LNCaP clone FGC (cell line): ENCODE measurements around the gene PRAMEF6.
A peak's percentile ranks its signal among the peaks of the same experiment; 100 is the strongest.
"Not testable (repeated sequence)": the region's sequence is repeated elsewhere in the genome, so short reads cannot be mapped to it uniquely, and the experiment has no call there.

Experiments
- DNase-seq: peaks from one replicate; pipeline ENCODE4 v3.0.0-alpha.2; 2011; ENCODE audit warnings: low read depth
- H3K4me3 ChIP-seq: 2 replicates; pipeline ENCODE4 v1.5.1; 2011; ENCODE audit warnings: mild to moderate bottlenecking, low read depth, low read length, control low read depth
- TF ChIP-seq, protein P1 (sequence below): IDR thresholded peaks from 2 replicates; pipeline ENCODE4 v1.5.1; 2012; ENCODE audit warnings: mild to moderate bottlenecking; ENCODE audit not compliant: control insufficient read depth, insufficient read depth; ENCODE audit errors: extremely low read depth

The PRAMEF6 gene

DNA sequence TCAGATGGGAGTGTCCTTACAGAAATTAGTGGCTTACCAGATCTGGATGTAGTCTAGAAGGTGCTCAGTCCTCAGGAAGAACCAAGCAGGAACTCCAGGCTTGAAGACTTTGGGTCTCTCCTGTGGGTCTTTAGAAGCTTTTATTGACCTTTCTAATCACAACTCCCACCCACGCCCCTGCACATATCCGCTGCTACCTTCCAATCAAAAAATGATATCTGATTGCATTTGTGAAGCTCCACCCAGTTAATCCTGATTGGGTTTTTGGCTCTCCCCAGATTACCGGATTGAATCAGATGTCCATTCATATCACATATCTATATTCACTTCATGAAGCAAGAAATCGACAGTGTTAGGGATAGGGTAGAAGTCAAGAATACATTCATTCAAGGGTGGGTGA is at the start of gene PRAMEF6:
Gene PRAMEF6, minus strand, starts transcription at position 101 of the 400 bp plus-strand sequence. CDS start 5,062 bp downstream, outside the sequence.
- not testable (repeated sequence) for H3K4me3 ChIP-seq, DNase-seq

DNA sequence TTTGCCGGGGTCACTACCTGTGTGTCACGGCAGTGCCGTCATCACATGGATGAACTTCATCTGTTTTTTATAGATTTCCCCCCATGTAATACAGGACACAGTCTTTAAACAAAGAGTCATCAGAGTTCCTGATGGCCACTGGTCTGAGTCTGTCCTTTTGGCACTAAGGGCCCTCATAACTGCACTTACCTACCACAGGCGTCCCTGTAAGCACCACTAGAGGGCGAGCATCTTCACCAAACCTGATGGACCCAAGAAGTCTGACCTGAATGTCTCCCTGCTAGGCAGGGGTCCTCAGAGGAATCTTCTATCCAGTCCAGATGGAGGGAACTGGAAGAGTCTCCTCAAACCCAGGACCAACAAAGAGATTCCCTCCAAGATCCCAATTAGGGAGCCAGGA is 23.0 kb downstream of the PRAMEF6 start:
- H3K4me3 ChIP-seq, DNase-seq: not testable (repeated sequence)

DNA sequence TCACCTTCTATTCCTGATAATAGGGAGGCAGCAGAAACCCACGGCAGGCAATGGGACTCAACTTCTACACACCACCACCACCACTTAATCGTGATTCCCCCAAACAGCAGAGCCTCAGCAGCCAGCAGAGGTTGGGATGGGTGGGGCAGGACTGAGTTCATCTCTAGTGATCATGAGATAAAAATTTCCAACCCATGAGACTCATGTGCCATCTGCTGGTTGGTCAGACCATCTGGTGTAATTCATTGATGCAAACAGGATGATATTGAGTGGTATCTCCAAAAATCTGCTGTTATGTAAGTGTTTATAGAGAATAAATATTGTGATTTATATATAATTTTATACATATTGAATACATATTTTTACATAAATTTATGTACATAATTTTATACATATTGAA is 25.6 kb downstream of the PRAMEF6 start:
- not testable (repeated sequence) for DNase-seq, H3K4me3 ChIP-seq
- TF ChIP-seq, protein P1, sequence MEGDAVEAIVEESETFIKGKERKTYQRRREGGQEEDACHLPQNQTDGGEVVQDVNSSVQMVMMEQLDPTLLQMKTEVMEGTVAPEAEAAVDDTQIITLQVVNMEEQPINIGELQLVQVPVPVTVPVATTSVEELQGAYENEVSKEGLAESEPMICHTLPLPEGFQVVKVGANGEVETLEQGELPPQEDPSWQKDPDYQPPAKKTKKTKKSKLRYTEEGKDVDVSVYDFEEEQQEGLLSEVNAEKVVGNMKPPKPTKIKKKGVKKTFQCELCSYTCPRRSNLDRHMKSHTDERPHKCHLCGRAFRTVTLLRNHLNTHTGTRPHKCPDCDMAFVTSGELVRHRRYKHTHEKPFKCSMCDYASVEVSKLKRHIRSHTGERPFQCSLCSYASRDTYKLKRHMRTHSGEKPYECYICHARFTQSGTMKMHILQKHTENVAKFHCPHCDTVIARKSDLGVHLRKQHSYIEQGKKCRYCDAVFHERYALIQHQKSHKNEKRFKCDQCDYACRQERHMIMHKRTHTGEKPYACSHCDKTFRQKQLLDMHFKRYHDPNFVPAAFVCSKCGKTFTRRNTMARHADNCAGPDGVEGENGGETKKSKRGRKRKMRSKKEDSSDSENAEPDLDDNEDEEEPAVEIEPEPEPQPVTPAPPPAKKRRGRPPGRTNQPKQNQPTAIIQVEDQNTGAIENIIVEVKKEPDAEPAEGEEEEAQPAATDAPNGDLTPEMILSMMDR = 0 out of 2 replicates have a peak, but pooled peaks have one; percentile 10

DNA sequence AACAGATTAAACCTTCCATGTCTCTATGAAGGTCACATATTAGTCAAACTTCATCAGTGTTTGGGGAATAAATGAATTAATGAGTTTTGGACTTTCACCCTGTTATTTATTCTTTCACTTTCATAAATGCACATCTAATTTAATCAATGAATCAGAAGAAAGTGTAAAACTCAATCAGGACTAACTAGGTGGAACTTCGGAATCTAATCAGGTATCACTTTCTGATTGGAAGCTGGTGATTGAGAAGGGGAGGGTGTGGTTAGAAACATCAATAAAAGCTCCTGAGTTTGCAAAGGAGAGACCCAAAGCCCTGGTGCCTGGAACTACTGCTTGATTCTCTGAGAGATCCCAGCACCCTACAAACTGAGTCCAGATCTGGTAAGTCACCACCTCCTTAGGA is 31.1 kb downstream of the PRAMEF6 start, which contains the start of gene PRAMEF7:
Gene PRAMEF7, plus strand, starts transcription at position 301 of the 400 bp plus-strand sequence. CDS start 1,083 bp downstream, outside the sequence.
- DNase-seq, H3K4me3 ChIP-seq: not testable (repeated sequence)

DNA sequence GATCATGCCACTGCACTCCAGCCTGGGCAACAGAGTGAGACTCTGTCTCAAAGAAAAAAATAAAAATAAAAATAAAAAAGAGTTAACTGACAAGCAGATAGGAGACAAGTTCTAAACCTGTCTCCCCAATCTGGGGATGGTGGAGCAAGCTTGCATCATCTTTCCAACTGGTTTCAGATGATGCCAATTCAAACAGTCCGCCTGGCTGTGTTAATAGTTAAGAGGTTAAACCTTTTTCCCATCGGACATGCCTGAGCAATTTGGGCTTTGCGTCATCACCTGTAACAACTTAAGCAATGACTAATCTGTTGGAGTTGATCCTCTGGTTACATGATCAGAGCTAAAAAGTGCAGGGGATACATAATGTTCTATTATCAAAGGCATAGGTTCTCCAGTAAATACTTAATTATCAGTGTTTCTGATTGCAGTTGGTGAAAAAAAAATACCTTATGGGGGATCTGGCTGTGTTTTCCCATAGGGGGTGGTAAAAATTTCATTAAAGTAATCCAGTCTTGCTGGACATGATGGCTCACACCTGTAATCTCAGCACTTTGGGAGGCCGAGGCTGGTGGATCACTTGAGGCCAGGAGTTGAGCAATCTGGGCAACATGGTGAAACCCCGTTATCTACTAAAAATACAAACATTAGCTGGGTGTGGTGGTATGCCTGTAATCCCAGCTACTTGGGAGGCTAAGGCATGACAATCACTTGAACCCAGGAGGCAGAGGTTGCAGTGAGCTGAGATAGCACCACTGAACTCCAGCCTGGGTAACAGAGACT is 43.4 kb downstream of the PRAMEF6 start:
- not testable (repeated sequence) for DNase-seq, H3K4me3 ChIP-seq

DNA sequence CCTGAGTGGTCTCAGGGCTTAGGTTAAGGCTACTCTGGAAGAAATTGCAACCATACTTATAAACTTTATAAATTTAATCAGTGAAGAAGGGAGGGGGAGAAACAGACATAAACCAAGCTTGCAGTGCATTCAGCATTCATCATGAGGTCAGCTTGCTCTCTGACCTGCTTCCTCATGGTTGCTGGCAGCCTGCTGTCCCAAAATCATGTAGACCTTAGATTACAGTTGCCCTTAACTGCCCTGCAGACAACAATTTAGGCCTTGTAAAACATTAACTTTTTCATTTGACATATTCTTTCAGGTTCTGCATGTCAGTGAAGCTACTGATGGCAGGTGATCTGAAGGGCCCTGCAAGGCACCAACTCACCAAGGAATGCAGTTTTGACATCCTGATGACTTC is 48.2 kb downstream of the PRAMEF6 start:
- H3K4me3 ChIP-seq, DNase-seq: not testable (repeated sequence)

DNA sequence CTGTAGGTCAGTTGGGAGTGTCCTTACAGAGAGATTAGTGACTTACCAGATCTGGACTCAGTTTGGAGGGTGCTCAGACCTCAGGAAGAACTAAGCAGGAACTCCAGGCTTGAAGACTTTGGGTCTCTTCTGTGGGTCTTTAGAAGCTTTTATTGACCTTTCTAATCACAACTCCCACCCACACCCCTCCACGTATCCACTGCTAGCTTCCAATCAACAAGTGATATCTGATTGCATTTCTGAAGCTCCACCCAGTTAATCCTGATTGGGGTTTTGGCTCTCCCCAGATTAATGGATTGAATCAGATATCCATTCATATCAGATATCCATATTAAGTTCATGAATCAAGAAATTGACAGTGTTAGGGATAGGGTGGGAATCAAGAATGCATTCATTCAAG is 49.2 kb downstream of the PRAMEF6 start, which contains the start of gene PRAMEF10:
Gene PRAMEF10, minus strand, starts transcription at position 101 of the 400 bp plus-strand sequence. CDS start 2,423 bp downstream, outside the sequence.
- not testable (repeated sequence) for DNase-seq, H3K4me3 ChIP-seq
